AG04449 (cell line): ENCODE results near the gene POC1B.

ENCODE experiments used
- CTCF ChIA-PET: fragments of 350-600 bp; formaldehyde crosslinking; extraction: SDS; loops from one replicate; lab custom pipeline; 2021; ENCODE audit warnings: antibody characterized with exemption; lab: Yijun Ruan, JAX
- POLR2A ChIA-PET: fragments of 400-600, 350-600 bp; formaldehyde crosslinking; extraction: SDS; loops from one replicate; lab custom pipeline; 2020; ENCODE audit warnings: antibody characterized with exemption, inconsistent platforms; lab: Yijun Ruan, JAX
- DNase-seq: peaks from one replicate; pipeline ENCODE4 v3.0.0-alpha.2; 2010; ENCODE audit warnings: low read depth, low spot score
- H3K4me3 ChIP-seq: 2 replicates; pipeline ENCODE4 v1.5.1; 2011; ENCODE audit warnings: low read depth, mild to moderate bottlenecking, control low read depth, low read length
- TF ChIP-seq, protein P1 (sequence below): IDR thresholded peaks from one replicate; pipeline ENCODE4 v1.5.1; 2011; ENCODE audit warnings: mild to moderate bottlenecking, moderate library complexity, low read length, control low read depth, inconsistent platforms; ENCODE audit not compliant: insufficient read depth; ENCODE audit errors: missing control alignments

POC1B gene

DNA sequence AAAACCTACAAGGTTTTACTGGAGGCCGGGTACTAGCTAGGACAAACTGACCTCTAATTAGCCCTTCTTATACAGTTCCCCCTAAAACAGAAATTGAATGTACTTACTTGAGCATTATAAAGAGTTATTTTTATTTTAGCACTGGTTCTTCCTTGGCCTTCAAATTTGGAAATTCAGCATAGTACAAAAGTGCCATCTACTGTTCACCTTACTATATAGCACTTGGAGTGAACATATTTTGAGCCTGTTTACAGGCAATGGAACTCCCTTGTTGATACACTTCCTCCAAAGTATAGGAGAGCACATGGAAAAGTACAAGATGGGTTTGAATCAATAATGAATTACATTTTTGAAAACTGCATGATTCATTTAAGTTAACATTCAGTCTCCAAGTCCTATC, 3.9 kb upstream of the POC1B start:
- POLR2A ChIA-PET: no interaction called here
- no peak for DNase-seq

DNA sequence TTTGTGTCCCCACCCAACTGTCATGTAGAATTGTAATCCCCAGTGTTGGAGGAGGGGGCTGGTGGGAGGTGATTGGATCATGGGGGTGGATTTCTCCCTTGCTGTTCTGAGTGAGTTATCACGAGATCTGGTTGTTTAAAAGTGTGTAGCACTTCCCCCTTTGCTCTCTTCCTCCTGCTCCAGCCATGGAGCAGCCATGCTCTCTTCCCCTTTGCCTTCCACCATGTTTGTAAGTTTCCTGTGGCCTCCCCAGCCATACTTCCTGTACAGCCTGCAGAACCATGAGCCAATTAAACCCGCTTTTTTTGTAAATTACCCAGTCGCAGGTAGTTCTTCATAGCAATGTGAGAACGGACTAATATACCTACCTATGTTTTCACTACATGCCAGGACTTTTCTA, 2.6 kb upstream of the POC1B start:
- TF ChIP-seq, protein P1, sequence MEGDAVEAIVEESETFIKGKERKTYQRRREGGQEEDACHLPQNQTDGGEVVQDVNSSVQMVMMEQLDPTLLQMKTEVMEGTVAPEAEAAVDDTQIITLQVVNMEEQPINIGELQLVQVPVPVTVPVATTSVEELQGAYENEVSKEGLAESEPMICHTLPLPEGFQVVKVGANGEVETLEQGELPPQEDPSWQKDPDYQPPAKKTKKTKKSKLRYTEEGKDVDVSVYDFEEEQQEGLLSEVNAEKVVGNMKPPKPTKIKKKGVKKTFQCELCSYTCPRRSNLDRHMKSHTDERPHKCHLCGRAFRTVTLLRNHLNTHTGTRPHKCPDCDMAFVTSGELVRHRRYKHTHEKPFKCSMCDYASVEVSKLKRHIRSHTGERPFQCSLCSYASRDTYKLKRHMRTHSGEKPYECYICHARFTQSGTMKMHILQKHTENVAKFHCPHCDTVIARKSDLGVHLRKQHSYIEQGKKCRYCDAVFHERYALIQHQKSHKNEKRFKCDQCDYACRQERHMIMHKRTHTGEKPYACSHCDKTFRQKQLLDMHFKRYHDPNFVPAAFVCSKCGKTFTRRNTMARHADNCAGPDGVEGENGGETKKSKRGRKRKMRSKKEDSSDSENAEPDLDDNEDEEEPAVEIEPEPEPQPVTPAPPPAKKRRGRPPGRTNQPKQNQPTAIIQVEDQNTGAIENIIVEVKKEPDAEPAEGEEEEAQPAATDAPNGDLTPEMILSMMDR: no peak
- H3K4me3 ChIP-seq: no peak overlapping the region
- DNase-seq: no peak
- POLR2A ChIA-PET: no interaction called here
- CTCF ChIA-PET: interaction anchor here (1.4 to 12.4 kb wide), 5 partner anchors 58 to 1412 kb away, joined by 3 to 265 read pairs (median 26); no protein-coding TSS in a partner anchor

More for the DNA sequence above, 3.9 kb upstream of the POC1B start:
- TF ChIP-seq, protein P1: peak; percentile 57
- no peak overlapping the region for H3K4me3 ChIP-seq
- CTCF ChIA-PET: interaction anchor here (0.7 to 12.4 kb wide), 17 partner anchors 10 to 1443 kb away, joined by 3 to 265 read pairs (median 3); no protein-coding TSS in a partner anchor

DNA sequence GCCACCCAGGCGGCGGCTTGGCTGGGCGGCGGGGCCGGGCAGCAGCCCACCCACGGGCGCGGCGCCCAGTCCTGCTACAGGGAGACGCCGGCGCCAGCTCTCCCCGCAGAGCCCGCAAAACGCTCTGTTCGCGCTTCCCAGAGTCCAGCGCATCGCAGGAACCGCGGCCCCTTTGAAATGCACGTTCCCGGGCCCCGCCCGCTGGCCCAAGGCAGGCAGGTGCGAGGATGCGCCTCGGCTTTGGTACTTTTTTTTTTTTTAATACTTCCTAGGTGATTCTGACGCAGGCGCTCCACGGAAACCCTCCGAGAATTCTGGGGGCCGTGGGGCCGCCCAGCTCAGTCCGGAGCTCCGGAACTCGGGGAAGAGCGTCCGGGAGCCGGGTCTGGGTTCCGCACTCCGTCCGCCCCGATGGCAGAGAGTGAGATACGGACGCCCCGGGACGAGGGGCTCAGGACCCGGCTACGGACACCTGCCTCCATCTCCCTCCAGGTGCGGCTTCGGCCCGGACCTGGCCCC, 483 bp downstream of the POC1B start:
- H3K4me3 ChIP-seq: peak overlapping the region; percentile 97
- POLR2A ChIA-PET: no interaction called here

DNA sequence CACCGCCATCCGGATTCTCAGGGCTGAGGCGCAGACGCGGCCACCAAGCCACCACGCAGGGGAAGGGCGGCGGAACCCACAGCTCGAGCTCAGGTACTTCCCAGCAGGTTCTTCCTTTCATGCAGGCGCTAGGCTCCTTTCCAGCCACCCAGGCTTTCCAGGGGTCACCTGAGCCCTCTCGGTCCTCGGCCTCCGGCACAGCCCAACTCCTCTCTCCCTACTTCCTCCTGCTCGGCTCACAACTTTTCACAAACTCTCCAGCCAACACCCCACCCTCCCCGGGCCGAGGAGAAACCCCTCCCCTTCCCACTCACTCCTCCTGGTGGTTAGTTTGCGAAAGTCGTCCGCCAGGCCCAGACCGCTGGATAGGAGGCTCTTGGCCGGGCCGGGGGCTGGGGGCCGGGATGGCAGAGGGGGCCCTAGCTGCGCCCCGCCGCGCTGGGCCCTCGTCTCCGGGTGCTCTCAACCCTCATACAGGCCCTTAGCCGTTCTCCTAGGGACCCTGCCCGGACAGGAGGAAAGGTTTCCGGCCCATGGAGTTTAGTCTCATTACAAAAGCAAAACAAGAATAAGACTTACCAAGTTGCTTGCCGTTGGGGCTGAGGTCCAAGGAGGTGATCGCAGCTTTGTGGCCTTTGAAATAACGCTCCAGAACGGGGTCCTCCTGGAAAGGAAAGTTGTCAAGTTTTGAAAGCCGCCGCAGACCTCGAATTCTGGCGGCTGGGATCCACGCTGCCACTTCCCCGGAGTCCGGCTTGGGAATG, 1.1 kb downstream of the POC1B start, which contains the start of gene GALNT4:
Gene GALNT4, minus strand, starts transcription at position 256 of the 764 bp plus-strand sequence. Its CDS starts 247 bp downstream, at position 9.
- CTCF ChIA-PET: interaction anchor here (0.7 to 12.4 kb wide), 26 partner anchors 10 to 516 kb away, joined by 3 to 265 read pairs (median 4); partner anchors contain the start of gene DUSP6
- POLR2A ChIA-PET: interaction anchor here (0.6 kb wide), 1 partner anchor 182 kb away, joined by 4 read pairs; no protein-coding TSS in a partner anchor
- peak within 1 kb of the TSS; percentile 97 for H3K4me3 ChIP-seq
- DNase-seq: peak; percentile 40
- TF ChIP-seq, protein P1: peak; percentile 90

More for the DNA sequence above, 483 bp downstream of the POC1B start:
- DNase-seq: no peak
- TF ChIP-seq, protein P1: no peak
- CTCF ChIA-PET: interaction anchor here (0.7 to 12.4 kb wide), 17 partner anchors 10 to 517 kb away, joined by 3 to 265 read pairs (median 5); partner anchors contain the start of gene DUSP6

DNA sequence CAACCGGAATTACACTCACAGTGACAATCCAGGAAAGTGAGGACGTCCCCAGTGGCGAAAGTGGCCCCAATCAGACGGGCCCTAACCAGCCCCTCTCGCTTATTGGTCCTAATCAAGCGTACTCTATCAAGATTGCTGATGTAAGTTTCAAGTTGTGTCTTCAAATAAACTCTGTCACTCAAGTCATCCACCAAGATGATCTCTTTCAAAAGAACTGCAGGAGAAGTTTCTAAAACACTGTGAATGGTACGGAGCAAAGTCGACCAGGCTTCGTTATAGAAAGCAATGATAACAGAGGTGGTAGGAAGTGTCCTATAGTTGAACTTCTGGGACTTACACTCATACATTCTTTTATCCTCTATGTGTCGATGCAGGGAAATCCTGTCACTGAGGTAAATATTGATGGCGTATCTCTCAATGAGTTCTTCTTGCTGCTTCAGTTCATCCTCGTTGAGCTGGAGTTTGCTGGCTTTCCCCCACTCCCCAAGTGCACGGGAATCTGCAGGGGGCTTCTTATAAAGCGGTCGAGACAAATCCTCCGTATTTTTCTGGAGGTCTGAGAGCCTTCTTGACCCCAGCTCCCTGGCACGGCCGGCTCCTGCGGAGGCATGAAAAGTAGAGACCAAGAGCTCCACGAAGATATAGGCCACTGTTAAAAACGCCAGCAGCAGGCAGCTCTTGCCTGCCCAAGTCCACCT, 1.9 kb downstream of the POC1B start:
- DNase-seq: no peak
- CTCF ChIA-PET: interaction anchor here (0.7 to 12.4 kb wide), 23 partner anchors 9 to 511 kb away, joined by 3 to 265 read pairs (median 5); partner anchors contain the start of gene DUSP6
- TF ChIP-seq, protein P1: no peak
- peak overlapping the region; percentile 97 for H3K4me3 ChIP-seq
- POLR2A ChIA-PET: interaction anchor here (0.6 kb wide), 1 partner anchor 182 kb away, joined by 4 read pairs; no protein-coding TSS in a partner anchor
